Activated CD4-positive, alpha-beta T cell treated with anti-CD3 and anti-CD28 coated beads, Interleukin-2, Interleukin-6, amounts not matched to agents 100 ng/mL and 50 ng/mL, durations not matched to agents 16 hours and 8 hours (primary cell): ENCODE measurements around the gene ICAM4.
A peak's percentile ranks its signal among the peaks of the same experiment; 100 is the strongest.
"Not testable (repeated sequence)": the region's sequence is repeated elsewhere in the genome, so short reads cannot be mapped to it uniquely, and the experiment has no call there.

ENCODE experiments used
- DNase-seq: peaks from one replicate; pipeline ENCODE4 v3.0.0-alpha.2; 2020

ICAM4 gene

DNA sequence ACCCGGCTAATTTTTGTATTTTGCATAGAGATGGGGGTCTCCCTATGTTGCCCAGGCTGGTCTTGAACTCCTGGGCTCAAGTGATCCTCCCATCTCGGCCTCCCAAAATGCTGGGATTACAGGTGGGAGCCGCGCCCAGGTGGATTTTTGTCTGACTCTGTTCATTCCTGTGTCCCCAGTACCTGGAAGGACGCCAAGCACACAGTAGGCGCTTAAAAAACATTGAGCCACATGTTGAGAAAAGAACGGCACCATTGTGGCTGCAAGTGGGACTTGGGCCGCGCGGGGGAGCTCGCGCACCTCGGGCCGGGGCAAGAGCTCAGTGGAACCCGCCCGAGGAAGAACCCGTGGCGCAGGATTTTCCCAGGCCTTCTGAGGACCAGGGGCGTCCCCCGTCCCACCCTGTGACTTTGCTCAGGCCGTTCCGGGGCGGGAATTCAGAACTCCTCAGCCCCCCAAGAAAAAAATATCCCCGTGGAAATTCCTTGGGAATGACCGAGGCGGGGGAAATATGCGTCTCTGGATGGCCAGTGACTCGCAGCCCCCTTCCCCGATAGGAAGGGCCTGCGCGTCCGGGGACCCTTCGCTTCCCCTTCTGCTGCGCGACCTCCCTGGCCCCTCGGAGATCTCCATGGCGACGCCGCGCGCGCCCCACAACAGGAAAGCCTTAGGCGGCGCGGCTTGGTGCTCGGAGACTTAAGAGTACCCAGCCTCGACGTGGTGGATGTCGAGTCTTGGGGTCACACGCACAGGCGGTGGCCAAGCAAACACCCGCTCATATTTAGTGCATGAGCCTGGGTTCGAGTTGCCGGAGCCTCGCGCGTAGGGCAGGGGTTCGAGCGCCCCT lies 17.2 kb upstream of the ICAM4 start:
- DNase-seq, result peak; percentile 93

DNA sequence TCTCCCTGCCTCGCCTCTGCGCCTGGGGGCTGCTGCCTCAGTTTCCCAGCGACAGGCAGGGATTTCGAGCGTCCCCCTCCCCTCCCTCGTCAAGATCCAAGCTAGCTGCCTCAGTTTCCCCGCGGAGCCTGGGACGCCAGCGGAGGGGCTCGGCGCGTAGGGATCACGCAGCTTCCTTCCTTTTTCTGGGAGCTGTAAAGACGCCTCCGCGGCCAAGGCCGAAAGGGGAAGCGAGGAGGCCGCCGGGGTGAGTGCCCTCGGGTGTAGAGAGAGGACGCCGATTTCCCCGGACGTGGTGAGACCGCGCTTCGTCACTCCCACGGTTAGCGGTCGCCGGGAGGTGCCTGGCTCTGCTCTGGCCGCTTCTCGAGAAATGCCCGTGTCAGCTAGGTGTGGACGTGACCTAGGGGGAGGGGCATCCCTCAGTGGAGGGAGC lies 16.6 kb upstream of the ICAM4 start:
- peak; percentile 87 for DNase-seq

DNA sequence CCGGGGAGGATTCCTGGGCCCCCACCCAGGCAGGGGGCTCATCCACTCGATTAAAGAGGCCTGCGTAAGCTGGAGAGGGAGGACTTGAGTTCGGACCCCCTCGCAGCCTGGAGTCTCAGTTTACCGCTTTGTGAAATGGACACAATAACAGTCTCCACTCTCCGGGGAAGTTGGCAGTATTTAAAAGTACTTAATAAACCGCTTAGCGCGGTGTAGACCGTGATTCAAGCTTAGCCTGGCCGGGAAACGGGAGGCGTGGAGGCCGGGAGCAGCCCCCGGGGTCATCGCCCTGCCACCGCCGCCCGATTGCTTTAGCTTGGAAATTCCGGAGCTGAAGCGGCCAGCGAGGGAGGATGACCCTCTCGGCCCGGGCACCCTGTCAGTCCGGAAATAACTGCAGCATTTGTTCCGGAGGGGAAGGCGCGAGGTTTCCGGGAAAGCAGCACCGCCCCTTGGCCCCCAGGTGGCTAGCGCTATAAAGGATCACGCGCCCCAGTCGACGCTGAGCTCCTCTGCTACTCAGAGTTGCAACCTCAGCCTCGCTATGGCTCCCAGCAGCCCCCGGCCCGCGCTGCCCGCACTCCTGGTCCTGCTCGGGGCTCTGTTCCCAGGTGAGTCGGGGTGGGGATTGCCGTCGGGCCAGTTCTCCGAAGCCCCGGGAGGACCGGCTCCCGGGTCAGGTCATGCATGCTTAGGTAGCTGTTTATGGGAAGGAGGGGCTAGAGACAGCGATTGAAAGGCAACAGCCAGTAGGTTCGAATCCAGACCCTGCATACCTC lies 15.9 kb upstream of the ICAM4 start, which contains the start of gene ICAM1:
Gene ICAM1 (plus strand): TSS at position 505 of the 779 bp plus-strand sequence. CDS start 40 bp downstream, at position 545.
- peak; percentile 91 for DNase-seq

DNA sequence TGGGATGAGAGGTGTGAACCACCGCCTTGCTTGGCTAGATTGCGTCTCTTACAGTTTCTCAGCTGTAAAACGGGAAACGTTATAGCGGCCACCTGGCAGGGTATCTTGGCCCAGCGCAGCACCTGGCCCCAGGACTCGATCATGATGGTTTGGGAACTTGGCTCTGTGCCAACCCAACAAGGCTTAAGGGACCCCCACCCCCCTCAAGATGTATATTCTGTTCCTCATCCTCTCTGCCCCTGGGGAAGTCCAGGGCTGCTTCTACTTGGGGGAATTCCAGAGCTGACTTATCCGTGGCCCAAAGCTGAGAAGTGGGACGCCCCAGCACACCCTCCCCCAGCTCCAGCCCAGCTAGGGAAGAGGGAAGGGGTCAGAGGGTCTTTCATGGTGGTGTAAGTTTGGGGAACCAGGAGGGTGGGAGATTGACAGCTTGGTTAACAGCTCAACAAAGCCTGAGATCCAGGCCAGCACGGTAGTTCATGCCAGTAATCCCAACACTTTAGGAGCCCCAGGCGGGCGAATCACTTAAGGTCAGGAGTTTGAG lies 15.1 kb upstream of the ICAM4 start:
- peak; percentile 53 for DNase-seq

DNA sequence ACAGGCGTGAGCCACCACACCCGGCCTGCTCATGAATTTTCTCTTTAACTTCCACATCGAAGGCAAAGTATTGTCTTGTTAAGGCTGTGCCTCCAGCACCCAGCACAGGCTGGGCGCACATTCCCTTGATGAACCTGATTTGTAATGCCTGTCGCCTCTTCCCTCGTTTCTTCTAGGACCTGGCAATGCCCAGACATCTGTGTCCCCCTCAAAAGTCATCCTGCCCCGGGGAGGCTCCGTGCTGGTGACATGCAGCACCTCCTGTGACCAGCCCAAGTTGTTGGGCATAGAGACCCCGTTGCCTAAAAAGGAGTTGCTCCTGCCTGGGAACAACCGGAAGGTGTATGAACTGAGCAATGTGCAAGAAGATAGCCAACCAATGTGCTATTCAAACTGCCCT lies 12.2 kb upstream of the ICAM4 start:
- no peak for DNase-seq

DNA sequence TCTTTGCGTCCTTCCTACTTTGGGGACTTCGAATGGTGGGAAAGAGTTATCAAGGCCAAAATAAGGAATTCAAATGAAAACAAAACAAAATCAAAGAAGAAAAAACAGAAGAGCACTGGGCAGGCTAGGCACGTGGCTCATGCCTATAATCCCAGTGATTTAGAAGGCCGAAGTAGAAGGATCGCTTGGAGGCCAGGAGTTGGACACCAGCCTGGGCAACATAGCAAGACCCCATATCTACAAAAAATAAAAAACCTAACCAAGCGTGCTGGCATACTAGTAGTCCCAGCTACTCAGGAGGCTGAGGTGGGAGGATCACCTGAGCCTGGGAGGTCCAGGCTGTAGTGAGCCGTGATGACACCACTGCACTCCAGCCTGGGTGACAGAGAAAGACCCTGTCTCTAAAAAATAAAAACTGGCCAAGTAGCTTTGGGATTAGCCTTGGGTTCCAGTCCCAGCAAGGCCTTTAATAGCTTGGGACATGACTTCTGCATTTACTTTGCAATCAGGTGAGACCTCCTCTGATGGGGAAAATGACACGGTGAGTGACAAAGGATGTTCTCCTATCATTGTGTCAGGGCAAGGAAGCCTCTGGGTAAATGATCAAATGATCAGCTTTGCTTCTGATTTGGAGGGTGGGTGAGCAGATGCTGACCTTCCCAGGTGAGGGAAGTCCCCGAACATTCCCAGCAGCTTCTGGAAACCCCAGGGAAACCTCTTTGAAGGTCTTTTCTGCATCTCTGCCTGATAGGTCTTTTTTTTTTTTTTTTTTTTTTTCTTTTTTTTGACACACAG lies 8.8 kb upstream of the ICAM4 start:
- no peak for DNase-seq

DNA sequence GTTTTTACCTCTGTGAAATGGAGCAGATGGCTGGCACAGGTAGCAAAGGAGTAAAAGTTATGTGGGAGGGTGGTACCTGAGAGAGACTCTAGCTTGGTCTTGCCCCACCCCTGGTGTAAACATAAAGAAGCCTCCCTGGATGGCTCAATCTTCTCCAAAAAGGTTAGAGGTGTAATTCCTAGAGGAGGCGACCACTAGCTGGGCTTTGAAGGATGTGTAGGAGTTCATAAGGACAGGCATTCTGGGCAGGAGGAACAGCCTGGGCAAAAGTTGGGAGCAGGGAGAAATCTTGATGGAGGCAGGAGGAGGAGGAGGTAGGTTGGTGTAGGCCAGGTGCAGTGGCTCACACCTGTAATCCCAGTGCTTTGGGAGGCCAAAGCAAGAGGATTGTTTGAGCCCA lies 7.8 kb upstream of the ICAM4 start:
- no peak for DNase-seq

DNA sequence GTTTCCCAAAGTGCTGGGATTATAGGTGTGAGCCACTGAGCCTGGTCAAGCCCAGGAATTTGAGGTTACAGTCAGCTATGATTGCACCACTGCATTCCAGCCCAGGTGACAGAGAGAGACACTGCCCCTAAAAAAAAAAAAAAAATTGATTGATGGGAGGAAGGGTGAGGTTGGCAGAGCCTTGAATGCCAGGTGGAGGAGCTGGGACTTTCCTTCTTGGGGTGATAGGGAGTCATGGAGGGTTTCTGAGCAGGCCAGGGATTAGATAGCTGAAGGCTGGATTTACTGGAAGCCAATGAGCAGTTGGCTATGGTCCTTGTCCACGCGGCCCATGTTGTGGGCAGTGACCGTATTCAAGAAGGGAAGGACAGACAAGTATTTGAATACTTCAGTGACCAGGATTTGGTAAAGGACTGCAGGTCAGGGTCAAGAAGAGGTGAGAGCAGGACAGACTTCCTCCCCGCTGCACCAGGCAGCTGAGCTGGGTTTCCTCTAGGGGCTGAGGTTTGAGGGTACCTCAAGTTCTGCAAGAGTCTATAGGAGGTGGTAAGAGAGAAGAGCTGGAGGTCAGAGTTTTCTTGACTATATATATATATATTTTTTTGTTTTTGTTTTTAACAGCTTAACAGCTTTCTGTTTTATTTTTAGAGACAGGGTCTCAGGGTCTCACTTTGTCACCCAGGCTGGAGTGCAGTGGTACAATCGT lies 6.9 kb upstream of the ICAM4 start:
- DNase-seq, result no peak

DNA sequence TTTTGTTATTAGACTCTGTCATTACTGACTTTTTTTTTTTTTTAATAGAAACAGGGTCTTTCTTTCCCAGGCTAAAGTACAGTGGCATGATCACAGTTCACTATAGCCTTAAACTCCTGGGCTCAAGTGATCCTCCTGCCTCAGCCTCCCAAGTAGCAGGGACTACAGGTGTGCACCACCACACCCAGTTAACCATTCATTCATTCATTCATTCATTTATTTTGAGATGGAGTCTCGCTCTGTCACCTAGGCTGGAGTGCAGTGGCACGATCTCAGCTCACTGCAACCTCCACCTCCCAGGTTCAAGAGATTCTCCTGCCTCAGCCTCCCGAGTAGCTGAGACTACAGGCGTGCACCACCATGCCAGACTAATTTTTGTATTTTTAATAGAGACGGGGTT lies 4.7 kb upstream of the ICAM4 start:
- not testable (repeated sequence) for DNase-seq

DNA sequence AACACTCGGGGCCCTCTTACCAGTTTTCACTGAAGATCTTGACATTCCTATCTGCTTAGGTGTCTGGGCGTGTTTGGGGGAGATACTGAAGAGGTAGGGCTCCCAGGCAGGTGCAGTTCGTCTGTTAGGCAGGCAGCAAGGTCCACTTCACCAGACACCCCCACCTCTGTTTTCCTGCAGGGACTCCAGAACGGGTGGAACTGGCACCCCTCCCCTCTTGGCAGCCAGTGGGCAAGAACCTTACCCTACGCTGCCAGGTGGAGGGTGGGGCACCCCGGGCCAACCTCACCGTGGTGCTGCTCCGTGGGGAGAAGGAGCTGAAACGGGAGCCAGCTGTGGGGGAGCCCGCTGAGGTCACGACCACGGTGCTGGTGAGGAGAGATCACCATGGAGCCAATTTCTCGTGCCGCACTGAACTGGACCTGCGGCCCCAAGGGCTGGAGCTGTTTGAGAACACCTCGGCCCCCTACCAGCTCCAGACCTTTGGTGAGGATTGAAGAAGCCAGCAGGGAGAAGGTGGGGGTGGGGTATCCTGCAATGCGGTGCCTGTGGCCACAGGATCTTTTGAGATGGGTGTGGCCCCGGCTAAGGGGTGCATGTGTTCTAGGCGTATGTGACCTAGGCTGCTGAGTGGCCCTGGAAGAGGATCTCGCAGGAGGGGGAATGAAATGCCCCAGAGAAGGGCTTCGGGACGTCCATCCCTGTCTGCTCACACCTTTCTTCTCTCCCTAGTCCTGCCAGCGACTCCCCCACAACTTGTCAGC lies 3.3 kb upstream of the ICAM4 start:
- DNase-seq, result no peak

DNA sequence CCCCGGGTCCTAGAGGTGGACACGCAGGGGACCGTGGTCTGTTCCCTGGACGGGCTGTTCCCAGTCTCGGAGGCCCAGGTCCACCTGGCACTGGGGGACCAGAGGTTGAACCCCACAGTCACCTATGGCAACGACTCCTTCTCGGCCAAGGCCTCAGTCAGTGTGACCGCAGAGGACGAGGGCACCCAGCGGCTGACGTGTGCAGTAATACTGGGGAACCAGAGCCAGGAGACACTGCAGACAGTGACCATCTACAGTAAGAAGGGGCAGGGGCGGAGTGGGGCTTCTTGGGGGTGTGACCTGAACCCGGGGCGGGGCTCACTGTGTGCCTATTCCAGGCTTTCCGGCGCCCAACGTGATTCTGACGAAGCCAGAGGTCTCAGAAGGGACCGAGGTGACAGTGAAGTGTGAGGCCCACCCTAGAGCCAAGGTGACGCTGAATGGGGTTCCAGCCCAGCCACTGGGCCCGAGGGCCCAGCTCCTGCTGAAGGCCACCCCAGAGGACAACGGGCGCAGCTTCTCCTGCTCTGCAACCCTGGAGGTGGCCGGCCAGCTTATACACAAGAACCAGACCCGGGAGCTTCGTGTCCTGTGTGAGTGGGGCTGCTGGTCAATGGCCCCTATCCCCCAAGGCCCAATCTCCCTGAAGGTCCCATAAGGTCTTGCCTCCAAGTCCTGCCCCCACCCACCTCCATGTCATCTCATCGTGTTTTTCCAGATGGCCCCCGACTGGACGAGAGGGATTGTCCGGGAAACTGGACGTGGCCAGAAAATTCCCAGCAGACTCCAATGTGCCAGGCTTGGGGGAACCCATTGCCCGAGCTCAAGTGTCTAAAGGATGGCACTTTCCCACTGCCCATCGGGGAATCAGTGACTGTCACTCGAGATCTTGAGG lies 2.4 kb upstream of the ICAM4 start:
- no peak for DNase-seq

DNA sequence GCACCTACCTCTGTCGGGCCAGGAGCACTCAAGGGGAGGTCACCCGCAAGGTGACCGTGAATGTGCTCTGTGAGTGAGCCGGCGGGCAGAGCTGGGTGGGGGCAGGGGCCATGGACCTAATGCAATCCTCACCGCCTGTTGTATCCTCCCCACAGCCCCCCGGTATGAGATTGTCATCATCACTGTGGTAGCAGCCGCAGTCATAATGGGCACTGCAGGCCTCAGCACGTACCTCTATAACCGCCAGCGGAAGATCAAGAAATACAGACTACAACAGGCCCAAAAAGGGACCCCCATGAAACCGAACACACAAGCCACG lies 1.8 kb upstream of the ICAM4 start:
- no peak for DNase-seq

DNA sequence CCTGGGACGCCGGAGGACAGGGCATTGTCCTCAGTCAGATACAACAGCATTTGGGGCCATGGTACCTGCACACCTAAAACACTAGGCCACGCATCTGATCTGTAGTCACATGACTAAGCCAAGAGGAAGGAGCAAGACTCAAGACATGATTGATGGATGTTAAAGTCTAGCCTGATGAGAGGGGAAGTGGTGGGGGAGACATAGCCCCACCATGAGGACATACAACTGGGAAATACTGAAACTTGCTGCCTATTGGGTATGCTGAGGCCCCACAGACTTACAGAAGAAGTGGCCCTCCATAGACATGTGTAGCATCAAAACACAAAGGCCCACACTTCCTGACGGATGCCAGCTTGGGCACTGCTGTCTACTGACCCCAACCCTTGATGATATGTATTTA lies 1.4 kb upstream of the ICAM4 start:
- DNase-seq, result no peak

DNA sequence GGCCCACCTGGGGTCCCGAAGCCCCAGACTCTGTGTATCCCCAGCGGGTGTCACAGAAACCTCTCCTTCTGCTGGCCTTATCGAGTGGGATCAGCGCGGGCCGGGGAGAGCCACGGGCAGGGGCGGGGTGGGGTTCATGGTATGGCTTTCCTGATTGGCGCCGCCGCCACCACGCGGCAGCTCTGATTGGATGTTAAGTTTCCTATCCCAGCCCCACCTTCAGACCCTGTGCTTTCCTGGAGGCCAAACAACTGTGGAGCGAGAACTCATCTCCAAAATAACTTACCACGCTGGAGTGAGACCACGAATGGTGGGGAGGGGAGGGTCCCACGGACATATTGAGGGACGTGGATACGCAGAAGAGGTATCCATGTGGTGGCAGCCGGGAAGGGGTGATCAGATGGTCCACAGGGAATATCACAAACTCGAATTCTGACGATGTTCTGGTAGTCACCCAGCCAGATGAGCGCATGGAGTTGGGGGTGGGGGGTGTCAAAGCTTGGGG lies 2.0 kb downstream of the ICAM4 start:
- peak; percentile 66 for DNase-seq

DNA sequence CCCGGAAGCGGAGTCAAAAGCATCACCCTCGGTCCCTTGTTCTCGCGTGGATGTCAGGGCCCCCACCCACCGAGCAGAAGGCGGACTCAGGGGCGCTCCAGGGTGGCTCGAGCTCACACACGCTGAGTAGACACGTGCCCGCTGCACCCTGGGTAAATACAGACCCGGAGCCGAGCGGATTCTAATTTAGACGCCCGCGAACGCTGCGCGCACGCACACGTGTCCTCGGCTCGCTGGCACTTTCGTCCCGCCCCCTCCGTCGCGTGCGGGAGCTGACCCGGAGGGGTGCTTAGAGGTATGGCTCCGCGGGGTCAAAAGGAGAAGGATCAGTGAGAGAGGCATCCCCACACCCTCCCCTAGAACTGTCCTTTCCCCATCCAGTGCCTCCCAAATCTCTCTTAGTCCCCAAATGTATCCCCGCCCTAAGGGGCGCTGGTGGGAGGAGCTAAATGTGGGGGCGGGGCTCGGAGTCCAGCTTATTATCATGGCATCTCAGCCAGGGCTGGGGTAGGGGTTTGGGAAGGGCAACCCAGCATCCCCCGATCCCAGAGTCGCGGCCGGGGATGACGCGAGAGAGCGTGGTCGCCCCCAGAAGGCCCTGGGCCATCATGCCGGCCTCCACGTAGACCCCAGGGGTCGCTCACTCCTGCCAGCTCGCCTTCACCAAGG lies 2.5 kb downstream of the ICAM4 start:
- DNase-seq, result peak; percentile 78

DNA sequence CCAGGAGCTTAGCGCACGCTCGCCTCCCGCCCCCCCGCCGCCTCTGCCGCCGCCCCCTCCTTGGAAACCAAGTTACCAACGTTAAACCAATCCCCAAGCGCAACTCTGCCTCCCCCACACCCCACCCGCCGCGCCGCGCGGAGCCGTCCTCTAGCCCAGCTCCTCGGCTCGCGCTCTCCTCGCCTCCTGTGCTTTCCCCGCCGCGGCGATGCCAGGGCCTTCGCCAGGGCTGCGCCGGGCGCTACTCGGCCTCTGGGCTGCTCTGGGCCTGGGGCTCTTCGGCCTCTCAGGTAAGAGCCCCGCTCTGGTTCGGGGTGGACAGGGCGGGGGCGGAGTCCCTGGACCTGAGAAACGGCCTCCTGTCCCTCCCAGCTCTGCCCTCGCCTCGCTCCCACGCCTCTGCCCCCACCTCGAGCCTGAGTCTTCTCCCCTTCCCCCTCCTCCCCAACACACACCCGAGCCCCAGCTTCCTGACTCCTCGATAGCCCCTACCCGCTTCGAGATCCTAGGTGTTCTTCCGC lies 3.1 kb downstream of the ICAM4 start, which contains the start of gene ICAM5:
Gene ICAM5 (plus strand): TSS at position 117 of the 521 bp plus-strand sequence. CDS start 92 bp downstream, at position 209.
- DNase-seq, result peak; percentile 32

DNA sequence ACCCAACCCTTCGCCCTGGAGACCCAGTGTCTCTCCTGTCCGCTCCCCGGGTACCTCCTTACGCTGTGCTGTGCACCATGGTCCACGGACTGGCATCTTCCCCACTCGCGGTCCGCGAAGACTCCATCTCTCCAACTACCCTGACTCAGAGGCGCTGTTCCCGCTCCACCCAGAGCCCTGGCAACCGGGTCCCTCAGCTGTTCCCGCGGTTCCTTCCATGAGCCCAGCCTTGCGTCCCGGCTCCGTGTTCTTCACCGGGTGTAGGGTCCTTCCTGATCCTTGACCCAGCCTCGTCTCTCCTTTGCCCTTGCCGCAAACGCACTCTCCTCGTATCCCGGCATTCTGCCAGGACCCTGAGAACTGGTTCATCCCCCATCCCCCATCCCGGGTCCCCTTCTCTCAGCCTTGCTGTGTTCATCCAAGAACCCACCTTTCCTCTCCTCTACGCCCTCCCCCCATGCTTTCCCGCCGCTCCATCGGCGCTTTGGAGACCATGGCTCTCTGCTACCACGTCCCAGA lies 3.7 kb downstream of the ICAM4 start:
- DNase-seq, result no peak

DNA sequence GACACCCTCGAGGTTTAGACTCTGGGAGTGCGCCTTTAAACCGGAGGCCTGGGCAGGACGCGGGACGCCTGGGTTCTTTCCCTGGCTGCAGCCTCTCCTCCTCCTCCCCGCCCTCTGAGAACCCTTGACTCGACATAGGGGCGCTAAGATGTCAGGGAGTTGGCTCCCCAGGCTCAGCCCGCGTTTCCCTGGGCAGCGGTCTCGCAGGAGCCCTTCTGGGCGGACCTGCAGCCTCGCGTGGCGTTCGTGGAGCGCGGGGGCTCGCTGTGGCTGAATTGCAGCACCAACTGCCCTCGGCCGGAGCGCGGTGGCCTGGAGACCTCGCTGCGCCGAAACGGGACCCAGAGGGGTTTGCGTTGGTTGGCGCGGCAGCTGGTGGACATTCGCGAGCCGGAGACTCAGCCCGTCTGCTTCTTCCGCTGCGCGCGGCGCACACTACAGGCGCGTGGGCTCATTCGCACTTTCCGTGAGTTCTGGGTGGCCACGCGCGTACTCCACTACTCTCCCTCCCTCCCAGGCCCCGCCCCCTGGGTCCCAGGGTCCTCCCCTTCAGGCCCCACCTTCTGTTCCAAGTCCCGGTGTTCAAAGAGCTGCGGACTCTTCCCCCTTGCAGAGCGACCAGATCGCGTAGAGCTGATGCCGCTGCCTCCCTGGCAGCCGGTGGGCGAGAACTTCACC lies 4.3 kb downstream of the ICAM4 start:
- peak; percentile 65 for DNase-seq
